ENCODE results near the gene GPR162.
A peak's percentile ranks its signal among the peaks of the same experiment; 100 is the strongest.

Gene GPR162

DNA sequence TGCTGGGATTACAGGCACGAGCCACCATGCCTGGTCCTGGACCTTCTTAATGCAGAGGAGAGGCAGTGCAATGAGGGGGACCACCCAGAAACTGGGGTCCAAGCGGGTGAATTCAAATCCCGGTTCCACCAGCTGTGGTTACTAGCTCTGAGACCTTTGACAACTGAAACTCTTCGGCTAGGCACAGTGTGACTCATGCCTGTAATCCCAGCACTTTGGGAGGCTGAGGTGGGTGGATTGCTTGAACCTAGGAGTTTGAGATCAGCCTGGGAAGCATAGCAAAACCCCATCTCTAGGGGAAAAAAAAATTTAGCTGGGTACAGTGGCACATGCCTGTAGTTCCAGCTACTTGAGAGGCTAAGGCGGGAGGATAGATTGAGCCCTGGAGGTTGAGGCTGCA lies 37.3 kb upstream of the GPR162 start:
- Histone ChIP-seq H3K14ac (ENCODE audit: low read length in 2 of 2) (no peak overlapping the region), H2AK5ac (ENCODE audit: low read length, severe bottlenecking) (no peak overlapping the region), H3K4me3 (ENCODE audit: insufficient read depth in 1 of 2, low read depth in 1 of 2, low read length in 2 of 2) (no peak overlapping the region), H3K4me1 (ENCODE audit: control insufficient read depth, insufficient read depth, low read depth, low read length) (no peaks in the 10 kb centered on the region), H4K91ac (ENCODE audit: low read length) (no peak overlapping the region), H3K79me1 (replicated peaks; ENCODE audit: low read length, poor library complexity, severe bottlenecking) (no peaks in the 10 kb centered on the region), H2BK120ac (ENCODE audit: low read depth, low read length) (no peak overlapping the region), H3K18ac (ENCODE audit: low read depth in 1 of 2, low read length in 2 of 2) (no peak overlapping the region), H3K4ac (ENCODE audit: low read depth in 1 of 2, low read length in 2 of 2) (no peak overlapping the region), H3K36me3 (ENCODE audit: control insufficient read depth in 1 of 2, insufficient read depth in 2 of 2, low read depth in 1 of 2, low read length in 2 of 2) (no peaks in the 10 kb centered on the region), H3K27me3 (ENCODE audit: control insufficient read depth in 1 of 2, insufficient read depth in 1 of 2, low read length in 2 of 2) (no peaks in the 10 kb centered on the region), H3K9ac (ENCODE audit: low read length) (no peak overlapping the region), H3K9me3 (ENCODE audit: control insufficient read depth, low read length) (no peaks in the 10 kb centered on the region), H3K4me2 (ENCODE audit: low read length, poor library complexity, severe bottlenecking) (no peak overlapping the region), H2BK5ac (ENCODE audit: low read depth, low read length, poor library complexity, severe bottlenecking) (no peak overlapping the region), H3K27ac (ENCODE audit: low read length, poor library complexity, severe bottlenecking) (no peak overlapping the region), H3K23ac (ENCODE audit: low read length in 2 of 2) (no peak overlapping the region), H2BK12ac (ENCODE audit: low read length in 2 of 2) (no peak overlapping the region), H4K8ac (ENCODE audit: low read length) (no peak overlapping the region), H2AFZ (ENCODE audit: low read depth, low read length) (no peak overlapping the region), H2BK15ac (ENCODE audit: low read depth, poor library complexity, severe bottlenecking) (no peak overlapping the region)
- DNase-seq = no peak
- WGBS = 69% methylated on average over 5 of the region's 5 CpGs

DNA sequence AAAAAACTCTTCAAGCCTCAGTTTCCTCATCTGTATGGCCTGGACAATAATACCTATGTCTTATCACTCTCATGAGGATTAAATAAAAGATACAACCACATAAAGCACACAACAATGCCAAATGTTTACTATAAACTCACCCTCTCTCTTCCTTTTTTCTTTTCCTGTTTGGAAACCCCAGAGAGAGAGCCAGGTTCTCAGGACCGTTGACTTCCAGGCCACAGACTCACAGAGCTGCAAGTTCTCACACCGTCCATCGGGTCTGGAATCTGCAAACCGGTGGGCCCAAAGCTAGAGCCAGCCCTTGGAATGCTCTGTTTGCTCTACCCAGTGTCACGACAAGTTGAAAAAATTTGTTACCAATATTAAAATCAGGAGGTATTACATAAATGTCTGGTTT lies 36.9 kb upstream of the GPR162 start:
- H4K8ac ChIP-seq (ENCODE audit: low read length) = peak overlapping the region; percentile 40
- H3K4ac ChIP-seq (ENCODE audit: low read depth in 1 of 2, low read length in 2 of 2) = no peak overlapping the region
- no peak overlapping the region for H3K4me2 ChIP-seq (ENCODE audit: low read length, poor library complexity, severe bottlenecking)
- WGBS = 58% methylated on average over 4 of the region's 5 CpGs
- no peak overlapping the region for H3K14ac ChIP-seq (ENCODE audit: low read length in 2 of 2)
- no peak overlapping the region for H3K27ac ChIP-seq (ENCODE audit: low read length, poor library complexity, severe bottlenecking)
- no peak overlapping the region for H2BK5ac ChIP-seq (ENCODE audit: low read depth, low read length, poor library complexity, severe bottlenecking)
- no peak overlapping the region for H3K9ac ChIP-seq (ENCODE audit: low read length)
- no peak overlapping the region for H2BK12ac ChIP-seq (ENCODE audit: low read length in 2 of 2)
- H4K91ac ChIP-seq (ENCODE audit: low read length) = no peak overlapping the region
- H2BK120ac ChIP-seq (ENCODE audit: low read depth, low read length) = no peak overlapping the region
- no peak overlapping the region for H3K18ac ChIP-seq (ENCODE audit: low read depth in 1 of 2, low read length in 2 of 2)
- H3K79me1 ChIP-seq (replicated peaks; ENCODE audit: low read length, poor library complexity, severe bottlenecking) = no peaks in the 10 kb centered on the region
- H3K4me1 ChIP-seq (ENCODE audit: control insufficient read depth, insufficient read depth, low read depth, low read length) = peaks cover 4% of the 10 kb centered on the region
- no peak overlapping the region for H2AK5ac ChIP-seq (ENCODE audit: low read length, severe bottlenecking)
- no peak overlapping the region for H2BK15ac ChIP-seq (ENCODE audit: low read depth, poor library complexity, severe bottlenecking)
- H3K23ac ChIP-seq (ENCODE audit: low read length in 2 of 2) = no peak overlapping the region
- DNase-seq = no peak
- H3K36me3 ChIP-seq (ENCODE audit: control insufficient read depth in 1 of 2, insufficient read depth in 2 of 2, low read depth in 1 of 2, low read length in 2 of 2) = no peaks in the 10 kb centered on the region
- H3K4me3 ChIP-seq (ENCODE audit: insufficient read depth in 1 of 2, low read depth in 1 of 2, low read length in 2 of 2) = no peak overlapping the region
- H3K27me3 ChIP-seq (ENCODE audit: control insufficient read depth in 1 of 2, insufficient read depth in 1 of 2, low read length in 2 of 2) = peaks cover 0 to 5% of the 10 kb centered on the region in 2 experiments
- no peak overlapping the region for H2AFZ ChIP-seq (ENCODE audit: low read depth, low read length)
- H3K9me3 ChIP-seq (ENCODE audit: control insufficient read depth, low read length) = no peaks in the 10 kb centered on the region

DNA sequence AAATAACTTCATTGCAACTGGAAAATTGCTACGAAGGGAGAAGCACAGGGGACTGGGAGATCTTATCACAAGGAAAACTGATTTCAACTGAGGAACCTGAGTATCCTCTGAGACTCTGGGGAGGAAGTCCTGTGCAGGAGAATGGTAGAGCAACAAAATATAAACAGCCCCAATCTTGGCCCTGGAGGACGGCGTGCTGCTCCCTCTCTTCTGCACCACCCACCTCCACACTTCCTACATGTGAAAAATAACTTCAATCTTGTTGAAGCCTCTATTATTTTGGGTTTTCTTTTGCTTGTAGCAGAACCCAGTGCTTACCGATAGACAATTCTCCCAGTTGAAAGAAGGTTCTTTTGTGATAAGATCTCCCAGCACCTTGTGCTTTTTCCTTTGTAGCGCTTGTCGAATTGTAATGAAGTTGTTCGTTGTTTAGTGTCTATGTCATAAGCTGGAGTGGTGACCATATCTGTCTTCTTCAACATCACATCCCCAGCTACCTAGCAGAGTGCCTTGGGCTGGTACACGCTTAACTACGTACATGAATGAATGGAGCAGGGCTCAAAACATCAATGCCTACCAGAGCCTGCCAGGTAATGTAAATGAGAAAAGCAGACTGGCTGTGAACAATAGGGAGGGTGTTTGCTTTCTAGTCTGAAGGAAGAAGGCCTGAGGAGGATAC lies 35.1 kb upstream of the GPR162 start:
- no peak overlapping the region for H4K8ac ChIP-seq (ENCODE audit: low read length)
- no peak overlapping the region for H2AFZ ChIP-seq (ENCODE audit: low read depth, low read length)
- H3K4me2 ChIP-seq (ENCODE audit: low read length, poor library complexity, severe bottlenecking) = no peak overlapping the region
- no peak overlapping the region for H3K9ac ChIP-seq (ENCODE audit: low read length)
- no peak overlapping the region for H2BK5ac ChIP-seq (ENCODE audit: low read depth, low read length, poor library complexity, severe bottlenecking)
- H4K91ac ChIP-seq (ENCODE audit: low read length) = no peak overlapping the region
- 68% methylated on average over 4 of the region's 9 CpGs for WGBS
- H3K79me1 ChIP-seq (replicated peaks; ENCODE audit: low read length, poor library complexity, severe bottlenecking) = no peaks in the 10 kb centered on the region
- no peak overlapping the region for H3K4ac ChIP-seq (ENCODE audit: low read depth in 1 of 2, low read length in 2 of 2)
- no peak overlapping the region for H3K4me3 ChIP-seq (ENCODE audit: insufficient read depth in 1 of 2, low read depth in 1 of 2, low read length in 2 of 2)
- peaks cover 4% of the 10 kb centered on the region for H3K4me1 ChIP-seq (ENCODE audit: control insufficient read depth, insufficient read depth, low read depth, low read length)
- no peak for DNase-seq
- no peak overlapping the region for H3K23ac ChIP-seq (ENCODE audit: low read length in 2 of 2)
- H3K27ac ChIP-seq (ENCODE audit: low read length, poor library complexity, severe bottlenecking) = no peak overlapping the region
- no peak overlapping the region for H2BK12ac ChIP-seq (ENCODE audit: low read length in 2 of 2)
- no peak overlapping the region for H3K18ac ChIP-seq (ENCODE audit: low read depth in 1 of 2, low read length in 2 of 2)
- no peaks in the 10 kb centered on the region for H3K9me3 ChIP-seq (ENCODE audit: control insufficient read depth, low read length)
- H2BK15ac ChIP-seq (ENCODE audit: low read depth, poor library complexity, severe bottlenecking) = no peak overlapping the region
- H2BK120ac ChIP-seq (ENCODE audit: low read depth, low read length) = no peak overlapping the region
- H3K14ac ChIP-seq (ENCODE audit: low read length in 2 of 2) = no peak overlapping the region
- no peaks in the 10 kb centered on the region for H3K36me3 ChIP-seq (ENCODE audit: control insufficient read depth in 1 of 2, insufficient read depth in 2 of 2, low read depth in 1 of 2, low read length in 2 of 2)
- peaks cover 0 to 9% of the 10 kb centered on the region in 2 experiments for H3K27me3 ChIP-seq (ENCODE audit: control insufficient read depth in 1 of 2, insufficient read depth in 1 of 2, low read length in 2 of 2)
- no peak overlapping the region for H2AK5ac ChIP-seq (ENCODE audit: low read length, severe bottlenecking)

DNA sequence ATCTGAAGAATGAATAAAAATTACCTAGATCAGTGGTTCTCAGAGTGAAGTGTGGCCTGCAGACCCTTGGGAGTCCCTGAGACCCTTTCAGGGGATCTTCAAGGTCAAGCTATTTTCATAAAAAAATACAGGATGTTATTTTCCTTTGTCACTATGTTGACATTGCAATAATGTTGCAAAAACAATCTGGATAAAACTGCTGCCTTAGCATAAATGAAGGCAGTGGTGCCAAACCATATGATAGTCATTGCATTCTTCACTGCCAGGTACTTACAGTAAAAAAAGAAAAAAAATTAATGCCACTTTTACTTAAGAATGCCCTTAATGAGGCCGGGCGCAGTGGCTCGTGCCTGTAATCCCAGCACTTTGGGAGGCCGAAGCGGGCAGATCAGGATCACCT lies 34.3 kb upstream of the GPR162 start:
- no peaks in the 10 kb centered on the region for H3K9me3 ChIP-seq (ENCODE audit: control insufficient read depth, low read length)
- H3K9ac ChIP-seq (ENCODE audit: low read length) = no peak overlapping the region
- no peak overlapping the region for H2BK12ac ChIP-seq (ENCODE audit: low read length in 2 of 2)
- no peak overlapping the region for H2BK120ac ChIP-seq (ENCODE audit: low read depth, low read length)
- H3K4me2 ChIP-seq (ENCODE audit: low read length, poor library complexity, severe bottlenecking) = no peak overlapping the region
- no peak overlapping the region for H3K18ac ChIP-seq (ENCODE audit: low read depth in 1 of 2, low read length in 2 of 2)
- H3K4ac ChIP-seq (ENCODE audit: low read depth in 1 of 2, low read length in 2 of 2) = no peak overlapping the region
- 96% methylated on average over 5 of the region's 5 CpGs for WGBS
- no peak overlapping the region for H2AK5ac ChIP-seq (ENCODE audit: low read length, severe bottlenecking)
- H2BK15ac ChIP-seq (ENCODE audit: low read depth, poor library complexity, severe bottlenecking) = no peak overlapping the region
- no peaks in the 10 kb centered on the region for H3K79me1 ChIP-seq (replicated peaks; ENCODE audit: low read length, poor library complexity, severe bottlenecking)
- H3K4me3 ChIP-seq (ENCODE audit: insufficient read depth in 1 of 2, low read depth in 1 of 2, low read length in 2 of 2) = no peak overlapping the region
- H2AFZ ChIP-seq (ENCODE audit: low read depth, low read length) = no peak overlapping the region
- H3K14ac ChIP-seq (ENCODE audit: low read length in 2 of 2) = no peak overlapping the region
- no peak overlapping the region for H3K27ac ChIP-seq (ENCODE audit: low read length, poor library complexity, severe bottlenecking)
- peaks cover 4% of the 10 kb centered on the region for H3K4me1 ChIP-seq (ENCODE audit: control insufficient read depth, insufficient read depth, low read depth, low read length)
- H3K23ac ChIP-seq (ENCODE audit: low read length in 2 of 2) = no peak overlapping the region
- peaks cover 0 to 15% of the 10 kb centered on the region in 2 experiments for H3K27me3 ChIP-seq (ENCODE audit: control insufficient read depth in 1 of 2, insufficient read depth in 1 of 2, low read length in 2 of 2)
- no peak overlapping the region for H4K91ac ChIP-seq (ENCODE audit: low read length)
- no peak overlapping the region for H2BK5ac ChIP-seq (ENCODE audit: low read depth, low read length, poor library complexity, severe bottlenecking)
- no peak for DNase-seq
- no peak overlapping the region for H4K8ac ChIP-seq (ENCODE audit: low read length)
- H3K36me3 ChIP-seq (ENCODE audit: control insufficient read depth in 1 of 2, insufficient read depth in 2 of 2, low read depth in 1 of 2, low read length in 2 of 2) = no peaks in the 10 kb centered on the region
